Measurements from ENCODE around the gene SALL3.

The SALL3 gene

DNA sequence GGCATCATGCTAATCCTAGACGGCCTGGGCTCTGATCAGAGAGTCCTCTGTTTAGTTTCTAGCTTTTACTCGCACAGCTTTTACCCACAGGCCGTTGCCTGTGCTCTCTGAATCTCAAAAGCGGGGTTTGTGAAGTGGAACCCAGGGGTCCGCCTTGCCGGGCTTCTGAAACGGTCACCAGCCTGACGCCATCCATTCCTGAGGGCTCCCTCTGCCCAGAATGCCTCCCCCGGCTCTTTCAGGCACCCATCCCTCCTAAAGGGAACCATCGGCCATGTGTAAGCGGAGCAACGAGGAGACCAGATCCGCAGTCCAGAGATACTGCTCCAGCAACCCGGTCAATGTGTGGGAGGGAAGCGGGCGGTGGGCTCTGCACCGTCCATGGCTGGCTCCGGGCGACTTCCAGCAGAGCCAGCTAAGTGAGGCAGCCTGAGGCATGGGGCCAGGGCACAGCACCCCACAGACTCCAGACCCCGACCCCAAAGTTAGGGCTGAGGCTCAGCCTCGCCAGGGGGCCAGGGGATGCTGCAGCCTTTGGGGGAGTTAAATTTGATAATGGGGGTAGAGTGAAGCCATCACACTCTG lies 28.8 kb downstream of the SALL3 start:
- DNase-seq = no peak

DNA sequence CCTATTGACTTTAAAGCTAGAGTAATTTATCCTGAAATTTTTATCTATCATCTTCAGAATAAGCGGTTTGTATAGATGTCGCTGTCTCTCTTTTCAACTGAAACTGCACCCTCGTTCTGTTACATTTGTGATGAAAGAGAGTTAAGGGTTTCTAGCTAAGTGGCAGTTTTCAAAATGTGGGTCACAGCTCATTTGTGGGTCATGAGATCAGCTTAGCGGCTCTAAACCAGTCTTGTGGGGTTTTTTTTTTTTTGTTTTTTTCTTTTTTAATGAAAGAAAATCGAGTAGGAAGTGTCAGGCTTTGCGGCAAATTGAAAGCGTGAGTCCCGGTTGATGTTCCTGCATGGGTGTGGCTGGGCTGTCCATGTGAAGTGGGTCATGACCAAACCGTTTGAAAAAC lies 31.2 kb downstream of the SALL3 start:
- no peak for DNase-seq

DNA sequence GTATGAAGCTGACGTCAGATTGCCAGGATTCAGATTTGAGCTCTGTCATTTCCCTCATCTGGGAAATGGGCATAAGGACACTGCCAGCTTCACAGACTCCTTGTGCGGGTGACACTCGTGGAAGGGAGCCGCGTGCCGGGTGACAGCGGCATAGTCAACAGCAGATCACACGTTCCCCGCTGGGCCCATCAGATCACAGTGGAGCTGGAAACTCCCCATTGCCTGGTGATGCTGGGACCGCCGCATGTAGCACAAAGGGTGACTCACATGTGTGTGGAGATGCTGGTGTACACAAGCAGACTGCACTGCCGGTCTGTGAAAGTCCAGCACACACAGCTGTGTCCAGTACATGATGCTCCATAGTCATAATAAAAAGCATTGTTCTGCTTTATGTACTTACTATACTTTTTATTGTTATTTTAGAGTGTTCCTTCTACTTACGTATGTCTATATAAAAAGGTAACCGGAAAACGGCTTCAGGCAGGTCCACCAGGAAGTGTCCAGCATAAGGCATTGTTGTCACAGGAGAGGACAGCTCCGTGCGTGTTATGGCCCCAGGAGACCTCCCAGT lies 31.8 kb downstream of the SALL3 start:
- peak; percentile 5 for DNase-seq

DNA sequence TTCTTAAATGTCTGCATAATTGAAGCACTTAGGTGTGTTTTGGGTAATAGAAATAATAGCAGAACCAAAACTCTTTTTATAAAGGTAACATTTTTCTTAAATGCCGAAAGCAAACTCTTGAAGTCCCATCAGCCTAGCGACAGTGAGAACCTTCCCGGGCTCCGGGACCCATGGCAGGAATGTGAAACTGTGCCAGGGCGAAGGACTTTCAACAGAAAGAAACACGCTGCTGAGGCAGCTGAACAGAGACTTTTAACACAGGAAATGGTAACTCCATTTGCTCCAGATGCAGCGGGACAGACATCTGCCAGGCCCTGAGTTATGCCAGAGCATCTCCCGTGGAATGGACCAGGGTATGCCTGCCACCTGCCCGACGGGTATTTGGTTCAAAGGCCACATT lies 34.3 kb downstream of the SALL3 start:
- DNase-seq = no peak

DNA sequence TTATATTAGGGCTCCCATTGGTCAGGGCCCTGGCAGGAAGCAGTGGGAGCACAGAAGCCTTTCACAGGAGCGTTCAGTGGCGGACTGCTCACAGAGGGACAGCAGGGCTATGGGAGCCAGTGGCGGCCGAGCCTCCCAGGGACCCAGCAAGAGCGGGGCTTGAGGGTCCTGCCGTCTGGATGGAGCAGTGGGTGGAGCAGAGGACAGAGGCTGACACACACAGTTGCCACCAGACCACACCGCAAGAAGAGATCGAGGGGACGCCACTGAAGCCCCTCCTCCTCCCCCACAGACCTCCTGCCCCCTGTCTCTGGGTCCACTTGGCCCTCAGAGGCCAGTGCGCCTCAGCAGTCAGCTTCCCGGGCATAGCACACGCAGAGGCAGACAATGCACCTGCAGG lies 39.3 kb downstream of the SALL3 start:
- no peak for DNase-seq

DNA sequence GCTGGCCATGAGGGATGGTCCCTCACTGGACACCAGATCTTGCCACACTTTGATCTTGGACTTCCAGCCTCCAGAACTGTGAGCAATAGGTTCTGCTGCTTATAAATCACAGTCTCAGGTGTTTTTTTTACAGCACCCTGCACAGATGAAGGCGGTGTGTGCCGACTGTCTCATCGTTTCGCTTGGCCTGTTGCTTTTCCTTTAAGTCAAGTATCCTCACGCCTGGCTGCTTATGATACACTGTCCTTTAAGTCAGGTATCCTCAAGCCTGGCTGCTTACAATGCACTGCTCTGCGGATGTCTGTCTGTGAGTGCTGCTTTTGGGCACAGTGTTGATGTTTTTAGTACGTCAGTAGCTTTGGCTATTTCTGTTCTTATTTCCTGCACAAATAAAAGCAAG lies 40.3 kb downstream of the SALL3 start:
- DNase-seq = no peak

DNA sequence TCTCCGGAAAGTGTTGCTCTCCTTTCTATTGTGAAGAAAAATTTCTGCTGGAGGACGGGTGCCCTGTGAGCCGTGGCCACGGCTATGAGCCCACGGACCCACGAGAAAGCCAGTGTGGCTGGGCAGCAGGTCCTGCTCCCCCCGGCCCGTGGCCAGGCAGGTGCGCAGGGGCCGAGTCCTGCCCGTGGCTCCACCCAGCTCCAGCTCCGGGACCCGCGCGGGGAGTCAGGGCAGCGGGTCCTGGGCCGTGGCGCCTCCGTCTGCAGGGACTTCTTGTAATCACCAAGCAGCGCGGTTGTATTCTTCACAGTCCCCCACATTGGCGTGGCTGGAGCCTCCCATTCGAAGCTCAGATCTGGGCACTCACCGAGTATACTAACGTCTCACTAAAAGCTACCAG lies 43.0 kb downstream of the SALL3 start:
- no peak for DNase-seq

DNA sequence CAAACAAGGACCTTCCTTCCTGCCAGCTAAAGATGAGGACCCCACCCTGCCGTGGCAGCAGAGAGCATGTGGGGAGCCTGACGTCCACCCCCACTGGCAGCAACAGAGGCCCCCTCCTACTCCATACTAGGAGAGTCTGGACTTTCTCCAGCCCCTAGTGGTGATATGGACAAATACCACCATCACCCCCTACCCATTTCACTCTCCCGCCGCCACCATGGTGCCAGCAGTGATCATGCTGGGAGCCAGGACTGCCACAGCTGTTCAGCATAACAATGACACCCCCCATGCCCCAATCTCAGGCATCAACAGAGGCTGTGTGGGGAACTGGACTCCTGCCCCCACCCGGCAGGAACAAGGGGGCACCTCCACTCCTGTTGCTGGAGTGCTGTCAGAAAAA lies 46.9 kb downstream of the SALL3 start:
- DNase-seq = no peak

DNA sequence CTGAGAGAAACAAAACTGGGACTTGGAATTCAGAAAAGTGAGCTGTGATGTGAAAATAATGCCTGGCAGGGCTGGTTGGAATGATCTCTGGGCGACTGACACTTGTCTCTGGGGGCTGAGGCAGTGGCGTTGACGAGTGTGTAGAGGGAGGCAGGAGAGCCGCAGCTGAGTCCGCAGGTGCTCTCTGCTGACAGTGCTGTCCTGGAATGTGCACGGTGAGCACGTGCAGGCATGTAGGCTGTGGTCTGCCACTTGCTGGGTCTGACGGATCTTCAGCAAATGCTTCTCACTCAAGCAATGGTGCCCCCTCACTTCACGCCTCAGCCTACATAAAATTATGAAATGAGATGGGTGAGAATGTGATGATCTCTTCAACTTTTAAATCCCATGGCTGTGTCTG lies 51.1 kb downstream of the SALL3 start:
- DNase-seq = no peak

DNA sequence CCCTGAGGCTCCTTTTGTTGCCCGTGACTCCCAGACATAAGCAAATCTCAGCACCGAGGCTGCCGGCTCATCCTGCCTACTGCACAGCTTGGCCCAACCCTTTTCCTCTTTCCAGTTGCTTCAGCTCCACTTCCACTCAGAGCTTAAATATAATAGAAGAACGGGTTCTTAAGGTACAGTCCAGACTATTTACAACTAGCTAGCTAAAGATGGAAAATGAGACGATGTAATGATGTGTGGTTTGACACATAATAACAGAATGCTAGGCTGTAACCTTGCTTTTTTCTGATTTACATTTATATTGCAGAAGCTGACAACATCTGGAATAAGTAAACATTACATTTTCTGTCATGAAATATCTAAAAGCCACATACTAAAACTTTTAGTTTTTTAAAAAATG lies 62.7 kb downstream of the SALL3 start:
- DNase-seq = no peak

DNA sequence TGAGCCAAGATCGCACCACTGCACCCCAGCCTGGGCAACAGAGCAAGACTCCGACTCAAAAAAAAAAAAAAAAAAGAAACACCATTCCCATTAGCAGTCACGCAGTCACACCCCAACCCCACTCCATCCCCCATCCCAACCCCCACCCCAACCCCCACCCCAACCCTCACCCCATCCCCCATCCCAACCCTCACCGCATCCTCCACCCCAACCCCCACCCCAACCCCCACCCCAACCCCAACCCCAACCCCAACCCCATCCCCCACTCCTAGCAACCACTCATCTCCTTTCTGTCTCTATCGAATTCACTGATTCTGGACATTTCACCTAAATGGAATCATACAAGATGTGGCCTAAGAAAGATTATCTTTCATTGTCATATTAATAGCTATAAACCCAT lies 63.7 kb downstream of the SALL3 start:
- no peak for DNase-seq

DNA sequence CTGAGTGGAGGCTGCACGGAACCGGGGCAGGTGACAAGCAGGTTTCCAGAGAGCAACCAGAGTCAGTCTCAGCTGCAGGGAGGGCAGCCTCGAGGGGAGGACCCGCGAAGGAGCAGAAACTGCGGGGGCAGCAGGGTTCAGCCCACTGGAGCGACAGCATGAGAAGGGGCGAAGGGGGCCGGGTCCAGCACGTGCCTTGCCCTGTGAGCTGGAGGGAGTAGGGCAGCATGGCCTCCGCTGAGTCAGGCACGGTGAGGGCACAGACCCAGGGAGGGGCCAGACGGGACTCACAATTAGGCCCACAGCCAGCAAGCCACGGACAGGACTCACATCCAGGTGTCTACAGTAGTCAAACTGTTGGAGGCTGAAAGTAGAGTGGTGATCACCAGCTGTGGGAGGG lies 66.9 kb downstream of the SALL3 start:
- DNase-seq = no peak

DNA sequence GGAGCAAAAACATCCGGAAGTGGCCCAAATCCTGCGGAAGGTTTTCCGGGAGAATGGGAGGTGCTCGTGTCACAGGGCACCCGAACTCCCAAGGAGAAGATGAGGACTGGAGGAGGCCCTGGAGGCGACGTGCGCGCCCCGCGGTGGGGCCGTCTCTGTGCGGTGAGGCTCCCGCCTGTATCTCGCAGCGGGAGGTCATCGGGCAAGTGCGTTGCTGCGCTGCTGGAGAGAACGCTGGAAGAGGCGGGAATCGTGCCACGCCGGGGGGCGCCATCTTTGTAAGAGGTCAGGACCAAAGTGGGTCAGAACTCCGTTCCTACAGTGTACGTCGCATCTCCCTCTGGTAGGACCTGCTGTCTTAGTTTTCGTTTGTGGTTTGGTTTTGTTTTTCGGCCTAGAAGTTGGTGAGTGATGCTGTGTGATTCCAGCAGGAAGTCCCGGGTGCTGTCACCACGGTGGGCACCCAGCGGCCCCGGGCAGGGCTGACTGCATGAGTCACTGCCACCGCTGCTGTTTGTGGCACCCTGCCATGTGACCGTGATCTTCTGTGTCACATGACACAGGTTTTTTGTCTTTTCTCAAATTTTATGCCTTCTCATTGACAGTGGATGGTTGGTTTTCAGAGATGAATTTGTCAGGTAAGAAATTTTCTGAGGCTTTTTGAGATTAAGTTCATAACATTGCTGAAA lies 68.1 kb downstream of the SALL3 start:
- peak; percentile 9 for DNase-seq

DNA sequence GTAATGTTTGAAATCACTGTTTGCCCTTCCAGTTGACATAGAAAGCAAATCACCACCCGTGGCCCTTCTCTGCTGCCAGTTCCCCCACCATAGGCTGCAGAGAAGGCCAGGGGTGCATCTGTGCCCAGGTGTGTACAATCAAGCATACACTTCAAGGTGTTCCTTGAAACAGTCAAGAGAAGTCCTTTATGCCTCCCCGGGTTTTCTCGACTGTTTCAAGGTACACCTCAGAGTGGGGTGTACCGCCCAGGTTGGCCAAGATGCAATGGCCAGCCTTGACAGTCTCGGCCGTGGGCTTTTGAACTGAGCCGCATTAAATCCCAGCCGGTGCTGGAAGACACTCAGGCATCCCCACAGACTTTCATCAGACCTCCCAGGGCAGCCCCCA lies 68.6 kb downstream of the SALL3 start:
- DNase-seq = no peak

DNA sequence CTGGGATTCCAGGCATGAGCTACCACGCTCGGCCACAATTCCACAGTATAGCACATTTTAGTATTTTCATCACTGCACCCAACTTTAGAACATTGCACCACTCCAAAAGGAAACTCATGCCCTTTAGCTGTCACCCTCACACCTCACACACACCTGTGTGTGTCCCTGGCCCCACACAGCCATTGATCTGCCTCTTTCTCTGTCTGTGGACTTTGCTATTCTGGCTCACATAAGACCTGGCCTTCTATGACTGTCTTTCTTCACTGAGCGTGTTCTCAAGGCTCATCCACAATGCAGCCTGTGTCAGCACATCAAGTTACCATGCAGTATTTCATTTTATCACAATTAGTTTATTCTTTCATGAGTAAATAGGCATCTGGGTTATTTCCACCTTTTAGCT lies 69.9 kb downstream of the SALL3 start:
- no peak for DNase-seq
